Suprapubic skin (tissue), 4 donors: ENCODE data around the gene MMP8. TPM values are rescaled to one million over a fixed set of nuclear protein-coding genes. Genes with fewer than 3 reads are reported as not detected.

ENCODE experiments used
- DNase-seq, 2 donors: peaks; one replicate each; pipeline ENCODE4 v3.0.0-alpha.2; 2019; ENCODE audit warnings: low spot score in 2 of 2
- H3K27ac ChIP-seq: fragments of 200-600 bp; sonication (generic); one replicate; pipeline ENCODE4 v1.5.1; 2019
- H3K27me3 ChIP-seq: fragments of 200-600 bp; sonication (generic); one replicate; pipeline ENCODE4 v1.5.1; 2019
- H3K36me3 ChIP-seq: fragments of 200-600 bp; sonication (generic); one replicate; pipeline ENCODE4 v1.5.1; 2019
- H3K4me1 ChIP-seq: fragments of 200-600 bp; sonication (generic); one replicate; pipeline ENCODE4 v1.5.1; 2019
- H3K4me3 ChIP-seq: fragments of 200-600 bp; sonication (generic); one replicate; pipeline ENCODE4 v1.5.1; 2019; ENCODE audit warnings: mild to moderate bottlenecking
- H3K9me3 ChIP-seq: fragments of 200-600 bp; sonication (generic); one replicate; pipeline ENCODE4 v1.5.1; 2019
- CTCF ChIP-seq, 2 donors: fragments of 200-600 bp in 1 of 2; fragments of 450-650 bp in 1 of 2; sonication (generic) in 1 of 2; IDR thresholded peaks; one replicate each; pipeline ENCODE4 v1.5.1; 2016 to 2019; ENCODE audit warnings: antibody characterized with exemption in 2 of 2, mild to moderate bottlenecking in 1 of 2, moderate library complexity in 1 of 2
- EP300 ChIP-seq: sonication (generic); formaldehyde crosslinking; IDR thresholded peaks from one replicate; pipeline ENCODE4 v1.6.1; 2017; ENCODE audit warnings: antibody characterized with exemption
- POLR2A ChIP-seq, 2 donors: fragments of 450-650 bp; IDR thresholded peaks; one replicate each; pipeline ENCODE4 v1.6.1; 2017; ENCODE audit warnings: antibody characterized with exemption in 2 of 2, mild to moderate bottlenecking in 2 of 2, moderate library complexity in 2 of 2
- POLR2AphosphoS5 ChIP-seq, 3 donors: sonication (generic); formaldehyde crosslinking; IDR thresholded peaks; one replicate each; pipeline ENCODE4 v1.6.1; 2017; ENCODE audit warnings: antibody characterized with exemption in 3 of 3
- WGBS: methylation state at CpG from one replicate; pipeline ENCODE4 v1.1.5; 2018; 5-methylcytosine and 5-hydroxymethylcytosine counted together
- total RNA-seq, 4 donors: library from RNA; depleted of rRNA; stranded (reverse); fragments of >200 nt; gene quantifications; one replicate each; pipeline ENCODE4 v1.1.0, GENCODE V29; 2016

The MMP8 gene
- total RNA-seq, 4 donors from 2014 or later = 0.15 TPM; not detected in 3

- H3K9me3 ChIP-seq = no peaks in the 10 kb centered on the region
- H3K27me3 ChIP-seq = no peaks in the 10 kb centered on the region
- peaks cover 6% of the 10 kb centered on the region for H3K4me1 ChIP-seq
- 56% methylated on average over 2 of the region's 2 CpGs for WGBS
- peak overlapping the region; percentile 31 for H3K27ac ChIP-seq
- DNase-seq = no peak
- no peak for TF ChIP-seq EP300
- TF ChIP-seq POLR2AphosphoS5 (IDR thresholded peaks at IDR 0.05) = no peak
- TF ChIP-seq POLR2A (IDR thresholded peaks at IDR 0.05) = no peak
- TF ChIP-seq CTCF (IDR thresholded peaks at IDR 0.05) = no peak
- H3K36me3 ChIP-seq = no peaks in the 10 kb centered on the region
- no peak overlapping the region for H3K4me3 ChIP-seq
Observed at GRCh38 chr11:102685754-102686153, 39.0 kb downstream of the MMP8 start.

GRCh38 chr11:102685338-102685737 lies 39.4 kb downstream of the MMP8 start:
- TF ChIP-seq EP300 (no peak), POLR2AphosphoS5 (IDR thresholded peaks at IDR 0.05) (no peak), POLR2A (IDR thresholded peaks at IDR 0.05) (no peak), CTCF (IDR thresholded peaks at IDR 0.05) (no peak)
- WGBS = 25% methylated on average over 3 of the region's 3 CpGs

GRCh38 chr11:102683277-102683676 lies 41.5 kb downstream of the MMP8 start:
- Histone ChIP-seq H3K4me1 (peaks cover 6% of the 10 kb centered on the region), H3K36me3 (no peaks in the 10 kb centered on the region), H3K9me3 (no peaks in the 10 kb centered on the region), H3K27me3 (no peaks in the 10 kb centered on the region), H3K4me3 (no peak overlapping the region), H3K27ac (no peak overlapping the region)
- no peak for DNase-seq
- TF ChIP-seq POLR2A (IDR thresholded peaks at IDR 0.05) (no peak), CTCF (IDR thresholded peaks at IDR 0.05) (no peak), POLR2AphosphoS5 (IDR thresholded peaks at IDR 0.05) (no peak), EP300 (no peak)
- WGBS = 62% methylated on average over 4 of the region's 4 CpGs

More at GRCh38 chr11:102685338-102685737, 39.4 kb downstream of the MMP8 start:
- H3K27ac ChIP-seq = peak overlapping the region; percentile 31
- no peaks in the 10 kb centered on the region for H3K36me3 ChIP-seq
- DNase-seq = no peak
- no peaks in the 10 kb centered on the region for H3K9me3 ChIP-seq
- H3K27me3 ChIP-seq = no peaks in the 10 kb centered on the region
- peaks cover 6% of the 10 kb centered on the region for H3K4me1 ChIP-seq
- H3K4me3 ChIP-seq = no peak overlapping the region

GRCh38 chr11:102680945-102681344 lies 43.8 kb downstream of the MMP8 start:
- Histone ChIP-seq H3K9me3 (no peaks in the 10 kb centered on the region), H3K27me3 (no peaks in the 10 kb centered on the region), H3K4me1 (peaks cover 6% of the 10 kb centered on the region), H3K27ac (no peak overlapping the region), H3K4me3 (no peak overlapping the region), H3K36me3 (no peaks in the 10 kb centered on the region)
- WGBS = 39% methylated on average over 1 of the region's 1 CpG
- no peak for TF ChIP-seq POLR2AphosphoS5 (IDR thresholded peaks at IDR 0.05)
- no peak for TF ChIP-seq POLR2A (IDR thresholded peaks at IDR 0.05)
- TF ChIP-seq CTCF (IDR thresholded peaks at IDR 0.05) = no peak
- TF ChIP-seq EP300 = no peak
- DNase-seq = no peak

- no peaks in the 10 kb centered on the region for H3K4me1 ChIP-seq
- 56% methylated on average over 2 of the region's 2 CpGs for WGBS
- DNase-seq = no peak
- TF ChIP-seq POLR2AphosphoS5 (IDR thresholded peaks at IDR 0.05) (no peak), EP300 (no peak), POLR2A (IDR thresholded peaks at IDR 0.05) (no peak), CTCF (IDR thresholded peaks at IDR 0.05) (no peak)
- H3K27ac ChIP-seq = no peak overlapping the region
- H3K9me3 ChIP-seq = no peaks in the 10 kb centered on the region
- no peak overlapping the region for H3K4me3 ChIP-seq
- H3K27me3 ChIP-seq = no peaks in the 10 kb centered on the region
- no peaks in the 10 kb centered on the region for H3K36me3 ChIP-seq
Observed at GRCh38 chr11:102678022-102678421, 46.7 kb downstream of the MMP8 start.
